Transverse colon (tissue), 4 donors: ENCODE results near the gene GPX8. TPM values are rescaled to one million over a fixed set of nuclear protein-coding genes. Genes with fewer than 3 reads are reported as not detected.

Source experiments
- DNase-seq: peaks from one replicate; pipeline ENCODE4 v3.0.0-alpha.2; 2019
- H3K27ac ChIP-seq, 4 donors: fragments of 200-600 bp; sonication (generic); 2 replicates each; pipeline ENCODE4 v1.5.1; 2016 to 2018; ENCODE audit warnings: inconsistent platforms in 4 of 4
- H3K27me3 ChIP-seq: fragments of 200-600 bp; sonication (generic); 2 replicates; pipeline ENCODE4 v1.5.1; 2017; ENCODE audit warnings: inconsistent platforms
- H3K36me3 ChIP-seq, 4 donors: fragments of 200-600 bp; sonication (generic); 2 replicates each; pipeline ENCODE4 v1.5.1; 2017 to 2019; ENCODE audit warnings: inconsistent platforms in 4 of 4
- H3K4me1 ChIP-seq, 4 donors: fragments of 200-600 bp; sonication (generic); 2 replicates each; pipeline ENCODE4 v1.5.1; 2017 to 2020; ENCODE audit warnings: inconsistent platforms in 4 of 4
- H3K4me3 ChIP-seq, 4 donors: fragments of 200-600 bp; sonication (generic); 1 replicate in 1 of 4; 2 replicates in 3 of 4; pipeline versions ENCODE4 v1.5.1 to v1.6.1; 2017 to 2019; ENCODE audit warnings: inconsistent platforms in 4 of 4
- H3K9me3 ChIP-seq, 2 donors: fragments of 200-600 bp; sonication (generic); 2 replicates each; pipeline ENCODE4 v1.5.1; 2017 to 2019; ENCODE audit warnings: inconsistent platforms in 2 of 2
- CTCF ChIP-seq, 5 experiments: fragments of 200-600 bp in 3 of 5; fragments of 450-650 bp in 2 of 5; sonication (generic) in 3 of 5; IDR thresholded peaks; 1 replicate in 2 of 5; 2 replicates in 3 of 5; pipeline ENCODE4 v1.5.1; 2016 to 2017; ENCODE audit warnings: antibody characterized with exemption in 5 of 5, inconsistent platforms in 3 of 5, mild to moderate bottlenecking in 2 of 5, moderate library complexity in 1 of 5
- EP300 ChIP-seq: sonication (generic); formaldehyde crosslinking; IDR thresholded peaks from one replicate; pipeline ENCODE4 v1.6.1; 2017; ENCODE audit warnings: antibody characterized with exemption, low read depth
- POLR2A ChIP-seq: fragments of 450-650 bp; IDR thresholded peaks from one replicate; pipeline ENCODE4 v1.6.1; 2016; ENCODE audit warnings: antibody characterized with exemption, mild to moderate bottlenecking, moderate library complexity
- POLR2AphosphoS5 ChIP-seq, 3 donors: sonication (generic); formaldehyde crosslinking; IDR thresholded peaks; one replicate each; pipeline ENCODE4 v1.6.1; 2016; ENCODE audit warnings: antibody characterized with exemption in 3 of 3
- WGBS, 2 donors: methylation state at CpG; one replicate each; pipeline ENCODE4 v1.1.5; 2018; ENCODE audit warnings: low coverage in 1 of 2; 5-methylcytosine and 5-hydroxymethylcytosine counted together
- in situ Hi-C, 4 donors: fragments of 200-750 bp; cut with MboI; loops; one replicate each; pipeline versions ENCODE4 v1.15.0 to v1.15.1; 2017; ENCODE audit warnings: low sequenced_read_pairs in 3 of 4, low pct_ligation_motif_present in 1 of 4, low pct_unique_long_range_greater_than_20kb in 1 of 4
- intact Hi-C: fragments of 100-400 bp; cut with DNase I; formaldehyde crosslinking; loops from one replicate; pipeline ENCODE4 v1.15.1; 2023; ENCODE audit warnings: low total_unique reads
- total RNA-seq, 4 donors: library from RNA; depleted of rRNA; stranded (reverse); fragments of >200 nt; gene quantifications; one replicate each; pipeline ENCODE4 v1.1.0, GENCODE V29; 2016

GPX8 gene
- total RNA-seq = 1 to 10 TPM in 3 of 4 donors, not detected in 1; 2.7 to 4.0 (median 3.5) TPM

DNA sequence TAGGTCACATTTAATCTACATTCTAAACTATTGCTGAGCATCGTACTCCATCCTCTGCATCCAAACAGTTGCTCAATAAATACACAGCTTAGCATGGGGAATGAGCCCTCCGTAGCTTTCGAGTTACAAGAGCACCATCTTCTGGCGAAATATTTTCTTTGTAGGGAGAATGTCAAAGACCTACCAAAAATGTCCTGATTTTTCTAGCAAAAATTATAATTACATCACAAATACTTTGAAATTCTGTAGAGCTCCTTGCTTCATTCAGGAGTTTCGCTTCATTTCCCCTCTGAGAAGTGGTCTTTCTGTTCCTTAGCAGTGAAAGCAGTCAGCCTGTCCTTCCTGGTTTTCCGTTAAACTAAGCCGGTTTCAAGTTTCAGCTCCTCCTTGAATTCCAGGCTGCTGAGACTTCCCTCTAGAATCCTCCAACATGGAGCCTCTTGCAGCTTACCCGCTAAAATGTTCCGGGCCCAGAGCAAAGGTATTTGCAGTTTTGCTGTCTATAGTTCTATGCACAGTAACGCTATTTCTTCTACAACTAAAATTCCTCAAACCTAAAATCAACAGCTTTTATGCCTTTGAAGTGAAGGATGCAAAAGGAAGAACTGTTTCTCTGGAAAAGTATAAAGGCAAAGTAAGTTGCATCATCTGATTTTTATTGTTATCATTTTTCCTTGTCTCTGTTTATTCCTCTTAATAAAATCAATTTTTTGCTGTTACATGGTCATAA is at the start of gene GPX8:
TSS of gene GPX8 (plus strand) at position 409 of the 730 bp plus-strand sequence. CDS start at position 431, 22 bp downstream.
- Histone ChIP-seq H3K9me3 (no peaks in the 10 kb centered on the region), H3K27me3 (peaks cover 13% of the 10 kb centered on the region), H3K36me3 (no peaks in the 10 kb centered on the region), H3K4me1 (peaks cover 0 to 15% (median 0%) of the 10 kb centered on the region in 4 donors), H3K27ac (peak within 1 kb of the TSS; percentile 63 to 74 (median 65)), H3K4me3 (peak within 1 kb of the TSS in 3 of 4 donors; percentile 17 to 48 (median 29))
- DNase-seq = no peak
- TF ChIP-seq CTCF (IDR thresholded peaks at IDR 0.05) = peak; percentile 26 to 48 (median 38)
- no peak for TF ChIP-seq POLR2AphosphoS5 (IDR thresholded peaks at IDR 0.05)
- intact Hi-C loops (loop anchor here (10.0 kb wide), 1 partner anchor 255 kb away; no protein-coding TSS in a partner anchor), in situ Hi-C loops (loop anchor here (10.0 to 25.0 kb wide), 3 partner anchors 255 to 648 kb away; partner anchors contain the start of genes SNX18 (in 3 of the 4) and SLC38A9 (in 1 of the 4))
- 0 to 7% methylated on average over 5 to 10 of the region's 10 CpGs for WGBS, 2 donors

GRCh38 chr5:55110217-55110616 is 49.8 kb upstream of the GPX8 start:
- no peak for TF ChIP-seq POLR2A
- no peak for TF ChIP-seq POLR2AphosphoS5 (IDR thresholded peaks at IDR 0.05)
- no peak for TF ChIP-seq CTCF (IDR thresholded peaks at IDR 0.05)
- no peak for TF ChIP-seq EP300
- DNase-seq = no peak
- H3K4me3 ChIP-seq = no peak overlapping the region
- in situ Hi-C loops (no loop called here), intact Hi-C loops (no loop called here)
- H3K9me3 ChIP-seq = no peaks in the 10 kb centered on the region
- H3K27me3 ChIP-seq = no peaks in the 10 kb centered on the region
- H3K27ac ChIP-seq = no peak overlapping the region
- H3K36me3 ChIP-seq = no peaks in the 10 kb centered on the region
- WGBS, 2 donors = 84% methylated on average over 2 of the region's 2 CpGs; no CpG with 5 or more reads in 1 of the 2 donors
- no peaks in the 10 kb centered on the region for H3K4me1 ChIP-seq

- Histone ChIP-seq H3K9me3 (no peaks in the 10 kb centered on the region), H3K36me3 (no peaks in the 10 kb centered on the region), H3K27ac (no peak overlapping the region), H3K27me3 (no peaks in the 10 kb centered on the region), H3K4me1 (no peaks in the 10 kb centered on the region), H3K4me3 (no peak overlapping the region)
- TF ChIP-seq EP300 = no peak
- no peak for TF ChIP-seq POLR2A
- TF ChIP-seq CTCF (IDR thresholded peaks at IDR 0.05) = no peak
- TF ChIP-seq POLR2AphosphoS5 (IDR thresholded peaks at IDR 0.05) = no peak
- in situ Hi-C loops (no loop called here), intact Hi-C loops (no loop called here)
- DNase-seq = no peak
Measured at GRCh38 chr5:55113327-55113726, 46.6 kb upstream of the GPX8 start.

GRCh38 chr5:55114061-55114460 is 45.9 kb upstream of the GPX8 start:
- Histone ChIP-seq H3K27me3 (no peaks in the 10 kb centered on the region), H3K36me3 (no peaks in the 10 kb centered on the region), H3K4me1 (no peaks in the 10 kb centered on the region), H3K9me3 (no peaks in the 10 kb centered on the region), H3K4me3 (no peak overlapping the region), H3K27ac (no peak overlapping the region)
- in situ Hi-C loops = no loop called here
- TF ChIP-seq POLR2AphosphoS5 (IDR thresholded peaks at IDR 0.05) (no peak), POLR2A (no peak), EP300 (no peak), CTCF (IDR thresholded peaks at IDR 0.05) (no peak)
- intact Hi-C loops = no loop called here
- WGBS, 2 donors = 75% methylated on average over 3 of the region's 3 CpGs; no CpG with 5 or more reads in 1 of the 2 donors
- DNase-seq = no peak
